PC-9 (cell line): ENCODE data around the gene CDH24.

Experiments
- EZH2 ChIP-seq: fragments of 200-600 bp; sonication (generic); IDR thresholded peaks from 2 replicates; pipeline ENCODE4 v1.8.0; 2017; ENCODE audit warnings: antibody characterized with exemption, low read depth
- TF ChIP-seq, protein P1 (sequence below): fragments of 200-600 bp; sonication (generic); conservative IDR thresholded peaks from 2 replicates; pipeline ENCODE4 v1.6.1; 2017; ENCODE audit warnings: mixed run types, antibody characterized with exemption, mild to moderate bottlenecking, moderate library complexity

DNA sequence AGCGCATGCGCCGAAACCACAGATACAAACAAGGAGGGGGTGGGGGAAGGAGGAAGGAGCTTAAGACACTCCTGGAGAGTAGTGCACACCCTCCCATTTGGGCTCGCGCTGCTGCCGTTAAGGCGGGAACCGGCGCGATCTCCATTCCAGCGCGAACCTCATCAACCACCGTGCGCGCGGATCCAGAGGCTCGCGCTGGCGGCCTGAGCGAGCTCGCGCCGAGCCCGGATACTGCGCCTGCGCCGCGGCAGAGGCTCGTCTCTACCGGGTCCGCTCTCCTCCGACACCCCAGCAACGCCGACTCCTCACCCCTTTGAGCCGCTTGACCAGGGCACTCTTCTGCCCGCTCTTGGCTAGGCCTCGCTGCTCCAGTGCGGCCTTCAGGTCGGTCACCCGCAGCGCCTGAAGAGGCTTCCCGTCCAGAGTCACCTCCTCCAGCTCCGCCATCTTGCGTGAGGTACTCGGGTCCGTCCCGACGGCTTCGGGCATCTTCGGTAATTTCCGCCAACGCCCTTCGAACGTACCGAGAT is 37.4 kb upstream of the CDH24 start, which contains the start of gene ACIN1:
- TF ChIP-seq, protein P1, sequence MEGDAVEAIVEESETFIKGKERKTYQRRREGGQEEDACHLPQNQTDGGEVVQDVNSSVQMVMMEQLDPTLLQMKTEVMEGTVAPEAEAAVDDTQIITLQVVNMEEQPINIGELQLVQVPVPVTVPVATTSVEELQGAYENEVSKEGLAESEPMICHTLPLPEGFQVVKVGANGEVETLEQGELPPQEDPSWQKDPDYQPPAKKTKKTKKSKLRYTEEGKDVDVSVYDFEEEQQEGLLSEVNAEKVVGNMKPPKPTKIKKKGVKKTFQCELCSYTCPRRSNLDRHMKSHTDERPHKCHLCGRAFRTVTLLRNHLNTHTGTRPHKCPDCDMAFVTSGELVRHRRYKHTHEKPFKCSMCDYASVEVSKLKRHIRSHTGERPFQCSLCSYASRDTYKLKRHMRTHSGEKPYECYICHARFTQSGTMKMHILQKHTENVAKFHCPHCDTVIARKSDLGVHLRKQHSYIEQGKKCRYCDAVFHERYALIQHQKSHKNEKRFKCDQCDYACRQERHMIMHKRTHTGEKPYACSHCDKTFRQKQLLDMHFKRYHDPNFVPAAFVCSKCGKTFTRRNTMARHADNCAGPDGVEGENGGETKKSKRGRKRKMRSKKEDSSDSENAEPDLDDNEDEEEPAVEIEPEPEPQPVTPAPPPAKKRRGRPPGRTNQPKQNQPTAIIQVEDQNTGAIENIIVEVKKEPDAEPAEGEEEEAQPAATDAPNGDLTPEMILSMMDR, result no peak
- TF ChIP-seq EZH2, result no peak
